Measurements from ENCODE around the gene PEMT. TPM values are rescaled to one million over a fixed set of nuclear protein-coding genes. Genes with fewer than 3 reads are reported as not detected.
A peak's percentile ranks its signal among the peaks of the same experiment; 100 is the strongest.

Gene PEMT
- total and polyA plus RNA-seq, 2 experiments from 2014 or later = 54.8 to 55.2 TPM

DNA sequence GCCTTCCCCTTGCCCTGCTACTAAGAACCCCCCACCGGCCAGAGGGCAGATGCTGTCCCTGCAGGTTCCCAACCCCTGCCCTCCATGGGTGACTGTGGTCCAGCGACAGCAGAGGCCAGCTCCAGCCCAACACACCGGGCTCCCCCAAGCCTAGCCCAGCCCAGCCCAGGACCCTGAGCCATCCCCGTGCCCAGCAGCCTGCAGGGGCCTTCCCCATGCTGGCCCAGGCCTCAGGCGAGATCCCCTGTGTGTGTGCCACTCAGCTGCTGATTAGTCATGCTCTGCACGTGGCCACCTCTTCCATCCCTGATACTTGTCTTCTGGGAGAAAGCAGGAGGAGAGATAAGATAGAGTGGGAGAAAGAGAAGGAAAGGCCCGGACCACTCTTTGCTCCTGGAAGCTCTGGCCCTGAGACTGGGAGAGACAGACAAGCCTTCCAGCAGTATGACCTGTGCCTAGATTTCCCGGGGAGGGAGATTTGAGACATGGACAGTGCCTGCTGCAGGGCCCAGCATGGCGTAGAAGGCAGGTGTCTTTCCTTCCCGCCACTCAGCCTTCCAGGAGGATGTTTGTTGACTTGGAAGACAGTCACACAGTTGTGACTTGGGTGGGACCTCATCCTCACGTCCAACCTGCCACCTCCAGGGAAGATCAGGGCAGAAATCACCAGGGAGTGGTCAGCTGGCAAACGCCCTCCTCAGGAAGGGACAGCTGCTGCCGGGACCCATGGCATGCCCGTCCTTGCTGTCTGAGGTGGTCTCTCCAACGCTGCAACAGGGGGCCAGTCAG, 54.0 kb downstream of the PEMT start:
- Histone ChIP-seq H3K79me2 (replicated peaks; ENCODE audit: insufficient read depth) (no peaks in the 10 kb centered on the region), H2AFZ (no peak overlapping the region), H3F3A (replicated peaks; ENCODE audit: low read depth) (no peaks in the 10 kb centered on the region), H3K27me3 (ENCODE audit: insufficient read depth) (no peaks in the 10 kb centered on the region), H3K9me2 (ENCODE audit: insufficient read depth) (no peaks in the 10 kb centered on the region), H4K20me1 (replicated peaks; ENCODE audit: insufficient read depth) (no peaks in the 10 kb centered on the region), H3K4me3 (no peak overlapping the region), H3K27ac (ENCODE audit: low read depth) (no peak overlapping the region), H3K4me2 (no peak overlapping the region), H3K36me3 (ENCODE audit: insufficient read depth) (no peaks in the 10 kb centered on the region), H3K4me1 (ENCODE audit: insufficient read depth) (no peaks in the 10 kb centered on the region)
- H3K4me3 Mint-ChIP-seq = no peak overlapping the region
- DNase-seq (ENCODE audit: low spot score) = no peak
- peaks cover 8% of the 10 kb centered on the region; the same call in 2 of the 3 replicates for H3K4me1 Mint-ChIP-seq
- no peak for ATAC-seq
- 0 out of 2 replicates have a peak overlapping the region, but pooled peaks have one; percentile 46 for H3K27ac Mint-ChIP-seq
- no peaks in the 10 kb centered on the region for H3K9me3 Mint-ChIP-seq
- H3K36me3 Mint-ChIP-seq (ENCODE audit: low read depth) = no peaks in the 10 kb centered on the region
- TF ChIP-seq, protein P1, sequence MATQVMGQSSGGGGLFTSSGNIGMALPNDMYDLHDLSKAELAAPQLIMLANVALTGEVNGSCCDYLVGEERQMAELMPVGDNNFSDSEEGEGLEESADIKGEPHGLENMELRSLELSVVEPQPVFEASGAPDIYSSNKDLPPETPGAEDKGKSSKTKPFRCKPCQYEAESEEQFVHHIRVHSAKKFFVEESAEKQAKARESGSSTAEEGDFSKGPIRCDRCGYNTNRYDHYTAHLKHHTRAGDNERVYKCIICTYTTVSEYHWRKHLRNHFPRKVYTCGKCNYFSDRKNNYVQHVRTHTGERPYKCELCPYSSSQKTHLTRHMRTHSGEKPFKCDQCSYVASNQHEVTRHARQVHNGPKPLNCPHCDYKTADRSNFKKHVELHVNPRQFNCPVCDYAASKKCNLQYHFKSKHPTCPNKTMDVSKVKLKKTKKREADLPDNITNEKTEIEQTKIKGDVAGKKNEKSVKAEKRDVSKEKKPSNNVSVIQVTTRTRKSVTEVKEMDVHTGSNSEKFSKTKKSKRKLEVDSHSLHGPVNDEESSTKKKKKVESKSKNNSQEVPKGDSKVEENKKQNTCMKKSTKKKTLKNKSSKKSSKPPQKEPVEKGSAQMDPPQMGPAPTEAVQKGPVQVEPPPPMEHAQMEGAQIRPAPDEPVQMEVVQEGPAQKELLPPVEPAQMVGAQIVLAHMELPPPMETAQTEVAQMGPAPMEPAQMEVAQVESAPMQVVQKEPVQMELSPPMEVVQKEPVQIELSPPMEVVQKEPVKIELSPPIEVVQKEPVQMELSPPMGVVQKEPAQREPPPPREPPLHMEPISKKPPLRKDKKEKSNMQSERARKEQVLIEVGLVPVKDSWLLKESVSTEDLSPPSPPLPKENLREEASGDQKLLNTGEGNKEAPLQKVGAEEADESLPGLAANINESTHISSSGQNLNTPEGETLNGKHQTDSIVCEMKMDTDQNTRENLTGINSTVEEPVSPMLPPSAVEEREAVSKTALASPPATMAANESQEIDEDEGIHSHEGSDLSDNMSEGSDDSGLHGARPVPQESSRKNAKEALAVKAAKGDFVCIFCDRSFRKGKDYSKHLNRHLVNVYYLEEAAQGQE (IDR thresholded peaks at IDR 0.05; ENCODE audit: unreplicated experiment) = no peak
- TF ChIP-seq CREB1 (CRISPR knock-in tag; IDR thresholded peaks at IDR 0.05; ENCODE audit: low read depth) = no peak
- TF ChIP-seq ZNF331 (CRISPR knock-in tag; IDR thresholded peaks at IDR 0.05; ENCODE audit: low read depth) = no peak
- TF ChIP-seq, protein P2, sequence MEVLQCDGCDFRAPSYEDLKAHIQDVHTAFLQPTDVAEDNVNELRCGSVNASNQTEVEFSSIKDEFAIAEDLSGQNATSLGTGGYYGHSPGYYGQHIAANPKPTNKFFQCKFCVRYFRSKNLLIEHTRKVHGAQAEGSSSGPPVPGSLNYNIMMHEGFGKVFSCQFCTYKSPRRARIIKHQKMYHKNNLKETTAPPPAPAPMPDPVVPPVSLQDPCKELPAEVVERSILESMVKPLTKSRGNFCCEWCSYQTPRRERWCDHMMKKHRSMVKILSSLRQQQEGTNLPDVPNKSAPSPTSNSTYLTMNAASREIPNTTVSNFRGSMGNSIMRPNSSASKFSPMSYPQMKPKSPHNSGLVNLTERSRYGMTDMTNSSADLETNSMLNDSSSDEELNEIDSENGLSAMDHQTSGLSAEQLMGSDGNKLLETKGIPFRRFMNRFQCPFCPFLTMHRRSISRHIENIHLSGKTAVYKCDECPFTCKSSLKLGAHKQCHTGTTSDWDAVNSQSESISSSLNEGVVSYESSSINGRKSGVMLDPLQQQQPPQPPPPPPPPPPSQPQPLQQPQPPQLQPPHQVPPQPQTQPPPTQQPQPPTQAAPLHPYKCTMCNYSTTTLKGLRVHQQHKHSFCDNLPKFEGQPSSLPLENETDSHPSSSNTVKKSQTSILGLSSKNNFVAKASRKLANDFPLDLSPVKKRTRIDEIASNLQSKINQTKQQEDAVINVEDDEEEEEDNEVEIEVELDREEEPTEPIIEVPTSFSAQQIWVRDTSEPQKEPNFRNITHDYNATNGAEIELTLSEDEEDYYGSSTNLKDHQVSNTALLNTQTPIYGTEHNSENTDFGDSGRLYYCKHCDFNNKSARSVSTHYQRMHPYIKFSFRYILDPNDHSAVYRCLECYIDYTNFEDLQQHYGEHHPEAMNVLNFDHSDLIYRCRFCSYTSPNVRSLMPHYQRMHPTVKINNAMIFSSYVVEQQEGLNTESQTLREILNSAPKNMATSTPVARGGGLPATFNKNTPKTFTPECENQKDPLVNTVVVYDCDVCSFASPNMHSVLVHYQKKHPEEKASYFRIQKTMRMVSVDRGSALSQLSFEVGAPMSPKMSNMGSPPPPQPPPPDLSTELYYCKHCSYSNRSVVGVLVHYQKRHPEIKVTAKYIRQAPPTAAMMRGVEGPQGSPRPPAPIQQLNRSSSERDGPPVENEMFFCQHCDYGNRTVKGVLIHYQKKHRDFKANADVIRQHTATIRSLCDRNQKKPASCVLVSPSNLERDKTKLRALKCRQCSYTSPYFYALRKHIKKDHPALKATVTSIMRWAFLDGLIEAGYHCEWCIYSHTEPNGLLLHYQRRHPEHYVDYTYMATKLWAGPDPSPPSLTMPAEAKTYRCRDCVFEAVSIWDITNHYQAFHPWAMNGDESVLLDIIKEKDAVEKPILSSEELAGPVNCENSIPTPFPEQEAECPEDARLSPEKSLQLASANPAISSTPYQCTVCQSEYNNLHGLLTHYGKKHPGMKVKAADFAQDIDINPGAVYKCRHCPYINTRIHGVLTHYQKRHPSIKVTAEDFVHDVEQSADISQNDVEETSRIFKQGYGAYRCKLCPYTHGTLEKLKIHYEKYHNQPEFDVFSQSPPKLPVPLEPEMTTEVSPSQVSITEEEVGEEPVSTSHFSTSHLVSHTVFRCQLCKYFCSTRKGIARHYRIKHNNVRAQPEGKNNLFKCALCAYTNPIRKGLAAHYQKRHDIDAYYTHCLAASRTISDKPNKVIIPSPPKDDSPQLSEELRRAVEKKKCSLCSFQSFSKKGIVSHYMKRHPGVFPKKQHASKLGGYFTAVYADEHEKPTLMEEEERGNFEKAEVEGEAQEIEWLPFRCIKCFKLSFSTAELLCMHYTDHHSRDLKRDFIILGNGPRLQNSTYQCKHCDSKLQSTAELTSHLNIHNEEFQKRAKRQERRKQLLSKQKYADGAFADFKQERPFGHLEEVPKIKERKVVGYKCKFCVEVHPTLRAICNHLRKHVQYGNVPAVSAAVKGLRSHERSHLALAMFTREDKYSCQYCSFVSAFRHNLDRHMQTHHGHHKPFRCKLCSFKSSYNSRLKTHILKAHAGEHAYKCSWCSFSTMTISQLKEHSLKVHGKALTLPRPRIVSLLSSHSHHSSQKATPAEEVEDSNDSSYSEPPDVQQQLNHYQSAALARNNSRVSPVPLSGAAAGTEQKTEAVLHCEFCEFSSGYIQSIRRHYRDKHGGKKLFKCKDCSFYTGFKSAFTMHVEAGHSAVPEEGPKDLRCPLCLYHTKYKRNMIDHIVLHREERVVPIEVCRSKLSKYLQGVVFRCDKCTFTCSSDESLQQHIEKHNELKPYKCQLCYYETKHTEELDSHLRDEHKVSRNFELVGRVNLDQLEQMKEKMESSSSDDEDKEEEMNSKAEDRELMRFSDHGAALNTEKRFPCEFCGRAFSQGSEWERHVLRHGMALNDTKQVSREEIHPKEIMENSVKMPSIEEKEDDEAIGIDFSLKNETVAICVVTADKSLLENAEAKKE (CRISPR knock-in tag; IDR thresholded peaks at IDR 0.05) = no peak
- no peak for TF ChIP-seq EZH2phosphoT487 (IDR thresholded peaks at IDR 0.05; ENCODE audit: unreplicated experiment)
- TF ChIP-seq, protein P3, sequence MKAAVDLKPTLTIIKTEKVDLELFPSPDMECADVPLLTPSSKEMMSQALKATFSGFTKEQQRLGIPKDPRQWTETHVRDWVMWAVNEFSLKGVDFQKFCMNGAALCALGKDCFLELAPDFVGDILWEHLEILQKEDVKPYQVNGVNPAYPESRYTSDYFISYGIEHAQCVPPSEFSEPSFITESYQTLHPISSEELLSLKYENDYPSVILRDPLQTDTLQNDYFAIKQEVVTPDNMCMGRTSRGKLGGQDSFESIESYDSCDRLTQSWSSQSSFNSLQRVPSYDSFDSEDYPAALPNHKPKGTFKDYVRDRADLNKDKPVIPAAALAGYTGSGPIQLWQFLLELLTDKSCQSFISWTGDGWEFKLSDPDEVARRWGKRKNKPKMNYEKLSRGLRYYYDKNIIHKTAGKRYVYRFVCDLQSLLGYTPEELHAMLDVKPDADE (IDR thresholded peaks at IDR 0.05) = no peak
- TF ChIP-seq EZH2 (IDR thresholded peaks at IDR 0.05; ENCODE audit: low read depth, unreplicated experiment) = no peak
- no peak for TF ChIP-seq STAT1 (IDR thresholded peaks at IDR 0.05; ENCODE audit: unreplicated experiment)
- no peak for TF ChIP-seq ZNF114 (CRISPR knock-in tag; IDR thresholded peaks at IDR 0.05)
- TF ChIP-seq NANOG (IDR thresholded peaks at IDR 0.05; ENCODE audit: borderline replicate concordance) = no peak
- H3K27me3 Mint-ChIP-seq (ENCODE audit: insufficient read depth, low read depth, poor library complexity) = peaks cover 4% of the 10 kb centered on the region
